GM12891 (cell line): ENCODE data around the gene SLC37A2.

ENCODE experiments used
- PAX5 ChIP-seq: IDR thresholded peaks from 2 replicates; pipeline ENCODE4 v1.6.1; 2011; ENCODE audit warnings: low read length, moderate library complexity, mild to moderate bottlenecking; ENCODE audit not compliant: insufficient read depth, severe bottlenecking
- POLR2A ChIP-seq: IDR thresholded peaks from 2 replicates; pipeline ENCODE4 v1.6.1; 2011; ENCODE audit warnings: low read depth, low read length, control low read depth
- POLR2AphosphoS5 ChIP-seq: IDR thresholded peaks from 2 replicates; pipeline ENCODE4 v1.6.1; 2011; ENCODE audit warnings: low read depth, low read length, control low read depth
- POU2F2 ChIP-seq: IDR thresholded peaks from 2 replicates; pipeline ENCODE4 v1.6.1; 2011; ENCODE audit warnings: low read depth, mild to moderate bottlenecking, control low read depth, low read length, moderate library complexity
- SPI1 ChIP-seq: IDR thresholded peaks from 2 replicates; pipeline ENCODE4 v1.6.1; 2011; ENCODE audit warnings: low read depth, low read length, control low read depth
- TAF1 ChIP-seq: IDR thresholded peaks from 2 replicates; pipeline ENCODE4 v1.6.1; 2011; ENCODE audit warnings: low read depth, low read length, control low read depth

GRCh38 chr11:125061281-125061680, 1.8 kb upstream of the SLC37A2 start:
- TF ChIP-seq POLR2A (no peak), POLR2AphosphoS5 (no peak), TAF1 (no peak), SPI1 (no peak), POU2F2 (no peak), PAX5 (no peak)
